K562 (cell line): ENCODE data around the gene MSN. TPM values are rescaled to one million over a fixed set of nuclear protein-coding genes. Genes with fewer than 3 reads are reported as not detected.

ENCODE experiments used
- ATAC-seq: fragments of 200-7000 bp; cut with Tn5 transposase; 3 replicates; pipeline ENCODE4 v1.9.1; 2020; ENCODE audit warnings: moderate library complexity
- BruUV-seq: library from RNA; stranded (reverse); fragments of 400-500 nt; replicated peaks from 2 replicates; lab custom pipeline; 2021; lab: Mats Ljungman, UMichigan
- CTCF ChIA-PET: fragments of 300-600 bp; formaldehyde crosslinking; extraction: SDS; loops from one replicate; lab custom pipeline; 2021; ENCODE audit warnings: low intra/inter-chr PET ratio; lab: Yijun Ruan, JAX
- POLR2A ChIA-PET: fragments of 300-600, 350-650 bp; sonication (Branson Sonifier 250); formaldehyde crosslinking; extraction: SDS; loops from one replicate; lab custom pipeline; 2021; ENCODE audit warnings: antibody characterized with exemption, inconsistent platforms; lab: Yijun Ruan, JAX
- DNase-seq, 4 experiments: peaks; one replicate each; pipeline versions ENCODE4 v3.0.0 to v3.0.0-alpha.2; 2011 to 2018; ENCODE audit warnings: low spot score in 3 of 4, mixed read lengths in 3 of 4; ENCODE audit errors: extremely low read depth in 1 of 4
- FAIRE-seq: peaks from 2 replicates; lab custom pipeline; 2011; peaks lifted over from hg19 to GRCh38; lab: Jason Lieb, UNC
- H2AFZ ChIP-seq: 2 replicates; pipeline ENCODE4 v1.6.0; 2011; ENCODE audit warnings: low read depth, low read length, control low read depth, inconsistent platforms
- H3K27ac ChIP-seq: fragments of 200-600 bp; 3 replicates; pipeline ENCODE4 v1.8.0; 2011; ENCODE audit warnings: low read depth, mild to moderate bottlenecking, control low read depth, inconsistent platforms, low read length, moderate library complexity, mixed read lengths; ENCODE audit errors: extremely low read depth
- H3K27me3 ChIP-seq, 2 experiments: fragments of 300-600 bp in 1 of 2; 2 replicates in 1 of 2; 3 replicates in 1 of 2; pipeline versions ENCODE4 v1.6.0 to v1.8.0; 2011; ENCODE audit warnings: inconsistent platforms in 2 of 2, low read length in 2 of 2, mild to moderate bottlenecking in 1 of 2, mixed read lengths in 1 of 2, moderate library complexity in 1 of 2; ENCODE audit not compliant: control insufficient read depth in 2 of 2, insufficient read depth in 2 of 2
- H3K36me3 ChIP-seq: fragments of 300-600 bp; 3 replicates; pipeline ENCODE4 v1.8.0; 2011; ENCODE audit warnings: mild to moderate bottlenecking, low read length, inconsistent platforms; ENCODE audit not compliant: control insufficient read depth, insufficient read depth
- H3K4me1 ChIP-seq, 2 experiments: fragments of 200-600 bp in 1 of 2; replicated peaks in 1 of 2; 2 replicates in 1 of 2; 3 replicates in 1 of 2; pipeline versions ENCODE4 v1.5.1 to v1.8.0; 2011; ENCODE audit warnings: inconsistent platforms in 2 of 2, low read length in 2 of 2, mild to moderate bottlenecking in 1 of 2, mixed read lengths in 1 of 2, moderate library complexity in 1 of 2; ENCODE audit not compliant: control insufficient read depth in 2 of 2, insufficient read depth in 2 of 2
- H3K4me2 ChIP-seq: 2 replicates; pipeline ENCODE4 v1.6.1; 2011; ENCODE audit warnings: low read length, control low read depth, inconsistent platforms, mixed read lengths; ENCODE audit not compliant: insufficient read depth
- H3K4me3 ChIP-seq: fragments of 200-600 bp; sonication (generic), shearing (Covaris generic); 2 replicates; pipeline ENCODE4 v1.5.1; 2016; ENCODE audit warnings: control low read depth, inconsistent platforms
- H3K79me2 ChIP-seq: fragments of 200-600 bp; 3 replicates; pipeline ENCODE4 v1.8.0; 2011; ENCODE audit warnings: low read length, inconsistent platforms; ENCODE audit not compliant: control insufficient read depth, insufficient read depth
- H3K9ac ChIP-seq, 2 experiments: 2 replicates each; pipeline versions ENCODE4 v1.6.0 to v1.6.1; 2011; ENCODE audit warnings: low read depth in 2 of 2, low read length in 2 of 2, control low read depth in 1 of 2, inconsistent platforms in 1 of 2, mild to moderate bottlenecking in 1 of 2, mixed read lengths in 1 of 2; ENCODE audit not compliant: insufficient read depth in 1 of 2
- H3K9me1 ChIP-seq: one replicate; pipeline ENCODE4 v1.6.0; 2011; ENCODE audit warnings: inconsistent platforms, mild to moderate bottlenecking, low read length, moderate library complexity; ENCODE audit not compliant: control insufficient read depth, insufficient read depth
- H3K9me3 ChIP-seq: replicated peaks from 2 replicates; pipeline ENCODE4 v1.5.1; 2011; ENCODE audit warnings: low read depth, low read length, inconsistent platforms; ENCODE audit not compliant: control insufficient read depth, insufficient read depth
- H4K20me1 ChIP-seq: replicated peaks from 2 replicates; pipeline ENCODE4 v1.6.1; 2011; ENCODE audit warnings: low read length, inconsistent platforms, mixed read lengths; ENCODE audit not compliant: control insufficient read depth, insufficient read depth
- AFF1 ChIP-seq, 2 experiments: fragments of 450-650 bp; IDR thresholded peaks; 2 replicates each; pipeline ENCODE4 v1.6.1; 2018; ENCODE audit warnings: mild to moderate bottlenecking in 2 of 2, low read depth in 1 of 2; ENCODE audit not compliant: partially characterized antibody in 2 of 2
- DACH1 ChIP-seq: fragments of 450-650 bp; IDR thresholded peaks from 2 replicates; pipeline ENCODE4 v1.6.1; 2018; ENCODE audit not compliant: partially characterized antibody
- FUS ChIP-seq: fragments of 200-400 bp; formaldehyde crosslinking; optimal IDR thresholded peaks from 2 replicates; pipeline ENCODE3; 2017; ENCODE audit warnings: low read depth, low read length
- HNRNPK ChIP-seq: fragments of 200-400 bp; formaldehyde crosslinking; IDR thresholded peaks from one replicate; pipeline ENCODE4 v1.6.1; 2018; ENCODE audit warnings: mild to moderate bottlenecking, low read depth, low read length; ENCODE audit not compliant: poor library complexity, severe bottlenecking
- KAT2B ChIP-seq: IDR thresholded peaks from one replicate; pipeline ENCODE4 v1.6.1; 2012; ENCODE audit warnings: low read depth, mild to moderate bottlenecking, control low read depth, inconsistent platforms, low read length, moderate library complexity
- MTF1 ChIP-seq: fragments of 250-450 bp; sonication (Bioruptor Pico); IDR thresholded peaks from 2 replicates; pipeline ENCODE4 v1.9.0; 2021; ENCODE audit warnings: moderate library complexity, mild to moderate bottlenecking, inconsistent platforms, borderline replicate concordance
- PHF20 ChIP-seq: fragments of 450-650 bp; IDR thresholded peaks from 2 replicates; pipeline ENCODE4 v1.6.1; 2018; ENCODE audit not compliant: partially characterized antibody
- SAFB2 ChIP-seq: fragments of 200-400 bp; formaldehyde crosslinking; IDR thresholded peaks from 2 replicates; pipeline ENCODE4 v1.6.1; 2018; ENCODE audit warnings: borderline replicate concordance, low read length, low read depth, moderate library complexity; ENCODE audit not compliant: severe bottlenecking
- SLC30A9 ChIP-seq: fragments of 250-450 bp; sonication (Bioruptor Pico); IDR thresholded peaks from 2 replicates; pipeline ENCODE4 v1.8.0; 2022; ENCODE audit warnings: mild to moderate bottlenecking, moderate library complexity
- SNRNP70 ChIP-seq: fragments of 200-400 bp; formaldehyde crosslinking; optimal IDR thresholded peaks from 2 replicates; pipeline ENCODE3; 2017; ENCODE audit warnings: low read depth, low read length
- SRSF1 ChIP-seq: fragments of 200-400 bp; formaldehyde crosslinking; IDR thresholded peaks from 2 replicates; pipeline ENCODE4 v1.6.1; 2017; ENCODE audit warnings: mild to moderate bottlenecking, low read depth, low read length, moderate library complexity
- ZBTB17 ChIP-seq: fragments of 450-650 bp; formaldehyde crosslinking; IDR thresholded peaks from 2 replicates; pipeline ENCODE4 v1.4.0; 2020; ENCODE audit warnings: mild to moderate bottlenecking
- ZNF518B ChIP-seq: fragments of 250-450 bp; sonication (Bioruptor Pico); IDR thresholded peaks from 2 replicates; pipeline ENCODE4 v1.5.0; 2021; ENCODE audit warnings: mild to moderate bottlenecking, moderate library complexity
- WGBS: fragments of 100-300 bp; shearing (Covaris generic); methylation state at CpG from one replicate; pipeline ENCODE4 v1.1.6; 2016; ENCODE audit warnings: low coverage, mixed read lengths; ENCODE audit not compliant: insufficient coverage; ENCODE audit errors: missing lambda C conversion rate; 5-methylcytosine and 5-hydroxymethylcytosine counted together
- in situ Hi-C: fragments of 300-500 bp; cut with MboI; formaldehyde crosslinking; loops from 4 replicates; pipeline ENCODE4 v1.15.0; 2018; ENCODE audit warnings: inconsistent platforms, mixed read lengths
- intact Hi-C: fragments of 100-400 bp; cut with micrococcal nuclease; formaldehyde crosslinking; loops from 2 replicates; pipeline ENCODE4 v1.14.2; 2022
- polyA plus RNA-seq, 8 experiments: library from polyadenylated mRNA; depleted of rRNA in 4 of 8; stranded (reverse) in 5 of 8; unstranded in 3 of 8; fragments of >200 nt; fragmentation: Nextera tagmentation in 2 of 8; fragmentation: Illumina TruSeq in 1 of 8; extraction: Ambion mirVana in 2 of 8; extraction: Trizol in 1 of 8; gene quantifications; 2 replicates each; pipeline versions ENCODE4 v1.2.1 to v1.2.3, GENCODE V29; 2011 to 2014; ENCODE audit warnings: inconsistent platforms in 1 of 8, missing spikeins in 1 of 8
- total RNA-seq, 7 experiments: library from RNA; depleted of rRNA in 6 of 7; stranded (reverse); fragments of >200 nt in 6 of 7; fragmentation: Illumina TruSeq in 2 of 7; extraction: Trizol in 2 of 7; gene quantifications; 2 replicates each; pipeline versions ENCODE4 v1.2.1 to v1.2.3, GENCODE V29; 2011 to 2021; ENCODE audit warnings: low replicate concordance in 1 of 7
- TF ChIP-seq, protein P1 (sequence below): fragments of 450-650 bp; IDR thresholded peaks from 2 replicates; pipeline ENCODE4 v1.6.1; 2016; ENCODE audit warnings: antibody characterized with exemption

Gene MSN
- total and polyA plus RNA-seq, 9 of the 15 experiments (the other 6 are each of a cell fraction or from before 2014, with no cell fraction given), result 128 to 486 (median 237) TPM

- ATAC-seq (no peak), DNase-seq (no peak), FAIRE-seq (no peak)
- Histone ChIP-seq H3K9me1 (no peaks in the 10 kb centered on the region), H3K4me1 (no peaks in the 10 kb centered on the region; a peak in 1 of 5 replicates), H3K9me3 (no peaks in the 10 kb centered on the region), H3K4me3 (no peak overlapping the region), H4K20me1 (no peaks in the 10 kb centered on the region), H2AFZ (no peak overlapping the region; the same call in 1 of the 2 replicates), H3K27ac (no peak overlapping the region), H3K36me3 (no peaks in the 10 kb centered on the region), H3K27me3 (no peaks in the 10 kb centered on the region), H3K79me2 (no peaks in the 10 kb centered on the region), H3K9ac (no peak overlapping the region), H3K4me2 (no peak overlapping the region)
- BruUV-seq, result no TSS peak
- in situ Hi-C loops, result no loop called here
- CTCF ChIA-PET, result no interaction called here
- POLR2A ChIA-PET, result interaction anchor here (0.6 kb wide), 1 partner anchor 554 kb away, joined by 3 read pairs; no protein-coding TSS in a partner anchor
- intact Hi-C loops, result no loop called here
- 53% methylated on average over 2 of the region's 2 CpGs for WGBS
- TF ChIP-seq FUS (no peak), AFF1 (IDR thresholded peaks at IDR 0.05; ENCODE audit: low read depth in 1 of 2, partially characterized antibody in 2 of 2) (no peak), SAFB2 (no peak), HNRNPK (no peak), PHF20 (no peak), DACH1 (no peak), MTF1 (CRISPR knock-in tag) (no peak), ZNF518B (no peak), KAT2B (no peak), SNRNP70 (no peak), ZBTB17 (CRISPR knock-in tag) (no peak), SRSF1 (no peak), SLC30A9 (no peak)
- TF ChIP-seq, protein P1, sequence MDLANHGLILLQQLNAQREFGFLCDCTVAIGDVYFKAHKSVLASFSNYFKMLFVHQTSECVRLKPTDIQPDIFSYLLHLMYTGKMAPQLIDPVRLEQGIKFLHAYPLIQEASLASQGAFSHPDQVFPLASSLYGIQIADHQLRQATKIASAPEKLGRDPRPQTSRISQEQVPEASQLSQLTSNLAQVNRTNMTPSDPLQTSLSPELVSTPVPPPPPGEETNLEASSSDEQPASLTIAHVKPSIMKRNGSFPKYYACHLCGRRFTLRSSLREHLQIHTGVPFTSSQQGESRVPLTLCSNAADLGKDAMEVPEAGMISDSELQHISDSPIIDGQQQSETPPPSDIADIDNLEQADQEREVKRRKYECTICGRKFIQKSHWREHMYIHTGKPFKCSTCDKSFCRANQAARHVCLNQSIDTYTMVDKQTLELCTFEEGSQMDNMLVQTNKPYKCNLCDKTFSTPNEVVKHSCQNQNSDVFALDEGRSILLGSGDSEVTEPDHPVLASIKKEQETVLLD, result no peak
Observed at GRCh38 chrX:65751519-65751918, 84.1 kb downstream of the MSN start.
